ENCODE results near the gene SPRING1. TPM values are rescaled to one million over a fixed set of nuclear protein-coding genes. Genes with fewer than 3 reads are reported as not detected.
"Not testable (repeated sequence)": the region's sequence is repeated elsewhere in the genome, so short reads cannot be mapped to it uniquely, and the experiment has no call there.

SPRING1 gene
- total and polyA plus RNA-seq, 2 experiments from 2014 or later: 36.0 to 95.2 TPM

- Histone ChIP-seq H3K4me2 (no peak overlapping the region), H4K20me1 (ENCODE audit: insufficient read depth, poor library complexity, severe bottlenecking) (no peaks in the 10 kb centered on the region), H3K79me2 (no peaks in the 10 kb centered on the region), H3K27me3 (no peaks in the 10 kb centered on the region), H3K4me1 (ENCODE audit: insufficient read depth) (no peaks in the 10 kb centered on the region), H3K27ac (no peak overlapping the region), H3K4me3 (no peak overlapping the region), H3K36me3 (replicated peaks; ENCODE audit: insufficient read depth, low read depth) (no peaks in the 10 kb centered on the region), H3K9me2 (replicated peaks; ENCODE audit: insufficient read depth) (no peaks in the 10 kb centered on the region), H2AFZ (no peak overlapping the region), H3K9me3 (ENCODE audit: low read depth) (no peaks in the 10 kb centered on the region)
- no peak for DNase-seq (ENCODE audit: low spot score)
- 91% methylated on average over 5 of the region's 5 CpGs for WGBS (ENCODE audit: low lambda C conversion rate, missing lambda C conversion rate)
- TF ChIP-seq EZH2 (IDR thresholded peaks at IDR 0.05; ENCODE audit: borderline replicate concordance): no peak
- no peak for TF ChIP-seq EZH2phosphoT487 (IDR thresholded peaks at IDR 0.05; ENCODE audit: low read depth, severe bottlenecking, unreplicated experiment)
- TF ChIP-seq CTCF (IDR thresholded peaks at IDR 0.05; ENCODE audit: poor library complexity): no peak
Observed at GRCh38 chr12:116765271-116765670, 27.4 kb upstream of the SPRING1 start.

DNA sequence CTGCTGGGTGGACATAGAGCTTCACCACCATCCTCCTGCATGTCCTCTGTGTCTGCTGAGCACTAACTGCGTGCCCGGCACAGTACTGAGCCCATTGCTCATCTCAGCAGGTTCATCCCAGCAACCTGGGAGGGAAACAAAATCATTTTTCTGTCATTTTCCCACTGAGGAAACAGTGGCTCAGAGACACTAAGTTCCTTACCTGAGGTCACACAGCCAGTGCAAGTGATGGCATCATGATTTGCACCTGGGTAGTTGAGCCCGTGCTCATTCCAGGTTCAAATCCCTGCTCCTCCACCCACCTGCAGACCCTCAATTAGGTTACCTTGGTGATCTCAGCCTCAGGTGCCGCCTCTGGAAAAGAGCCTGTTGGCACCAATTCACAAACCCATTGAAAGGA is 23.6 kb upstream of the SPRING1 start:
- Histone ChIP-seq H3K9me2 (replicated peaks; ENCODE audit: insufficient read depth) (no peaks in the 10 kb centered on the region), H3K4me2 (no peak overlapping the region), H3K79me2 (no peaks in the 10 kb centered on the region), H3K27ac (no peak overlapping the region), H3K9me3 (ENCODE audit: low read depth) (no peaks in the 10 kb centered on the region), H4K20me1 (ENCODE audit: insufficient read depth, poor library complexity, severe bottlenecking) (no peaks in the 10 kb centered on the region), H3K4me1 (ENCODE audit: insufficient read depth) (no peaks in the 10 kb centered on the region), H3K27me3 (no peaks in the 10 kb centered on the region), H2AFZ (no peak overlapping the region), H3K4me3 (no peak overlapping the region), H3K36me3 (replicated peaks; ENCODE audit: insufficient read depth, low read depth) (no peaks in the 10 kb centered on the region)
- no peak for DNase-seq (ENCODE audit: low spot score)
- 100% methylated on average over 4 of the region's 4 CpGs for WGBS (ENCODE audit: low lambda C conversion rate, missing lambda C conversion rate)
- TF ChIP-seq CTCF (IDR thresholded peaks at IDR 0.05; ENCODE audit: poor library complexity): no peak
- no peak for TF ChIP-seq EZH2phosphoT487 (IDR thresholded peaks at IDR 0.05; ENCODE audit: low read depth, severe bottlenecking, unreplicated experiment)
- no peak for TF ChIP-seq EZH2 (IDR thresholded peaks at IDR 0.05; ENCODE audit: borderline replicate concordance)

- Histone ChIP-seq H2AFZ (no peak overlapping the region), H3K79me2 (no peaks in the 10 kb centered on the region), H3K27ac (no peak overlapping the region), H3K4me1 (ENCODE audit: insufficient read depth) (no peaks in the 10 kb centered on the region), H3K9me2 (replicated peaks; ENCODE audit: insufficient read depth) (no peaks in the 10 kb centered on the region), H4K20me1 (ENCODE audit: insufficient read depth, poor library complexity, severe bottlenecking) (no peaks in the 10 kb centered on the region), H3K4me3 (no peak overlapping the region), H3K4me2 (no peak overlapping the region), H3K27me3 (no peaks in the 10 kb centered on the region), H3K36me3 (replicated peaks; ENCODE audit: insufficient read depth, low read depth) (no peaks in the 10 kb centered on the region), H3K9me3 (ENCODE audit: low read depth) (no peaks in the 10 kb centered on the region)
- TF ChIP-seq EZH2 (IDR thresholded peaks at IDR 0.05; ENCODE audit: borderline replicate concordance) (no peak), EZH2phosphoT487 (IDR thresholded peaks at IDR 0.05; ENCODE audit: low read depth, severe bottlenecking, unreplicated experiment) (no peak)
- no peak for DNase-seq (ENCODE audit: low spot score)
- 95% methylated on average over 11 of the region's 11 CpGs for WGBS (ENCODE audit: low lambda C conversion rate, missing lambda C conversion rate)
Observed at GRCh38 chr12:116760622-116761020, 22.8 kb upstream of the SPRING1 start.

DNA sequence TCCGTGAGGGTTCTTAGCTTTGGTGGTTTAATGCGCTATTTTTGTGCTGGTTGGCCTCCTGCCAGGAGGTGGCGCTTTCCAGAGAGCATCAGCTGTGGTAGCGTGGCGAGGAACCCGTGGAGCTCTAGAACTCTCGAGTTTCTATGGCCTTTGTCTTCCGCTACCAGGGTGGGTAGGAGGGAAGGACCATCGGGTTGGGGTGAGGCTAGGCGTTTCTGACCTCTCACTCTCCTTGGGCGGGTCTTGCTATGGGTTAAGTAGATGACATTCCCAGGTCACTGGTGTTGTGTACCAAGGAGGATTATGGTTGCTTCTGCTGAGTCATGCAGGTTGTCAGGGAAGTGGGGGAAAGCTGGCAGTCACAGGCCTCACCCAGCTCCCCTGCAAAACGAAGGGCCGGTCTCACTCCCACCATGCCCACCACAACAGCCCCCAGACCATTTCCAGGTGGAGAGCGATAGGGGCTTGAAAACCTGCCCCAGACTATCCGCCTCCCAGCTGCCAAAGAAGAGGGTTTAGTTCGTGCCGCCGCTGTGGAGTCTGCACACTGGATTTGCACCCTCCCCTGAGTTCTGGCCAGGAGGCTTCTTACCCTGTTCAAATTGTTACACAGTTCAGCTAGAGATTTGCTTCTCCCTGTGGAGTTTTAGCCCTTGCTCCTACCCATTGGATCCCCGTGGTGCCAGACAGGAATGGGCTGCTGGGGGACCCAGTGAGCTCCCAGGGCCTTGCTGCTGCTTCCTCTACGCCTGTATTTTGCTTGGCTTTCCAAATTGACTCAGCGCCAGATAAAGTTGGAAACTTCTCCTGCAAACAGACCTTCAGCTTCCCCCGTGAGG is 22.1 kb upstream of the SPRING1 start:
- no peak overlapping the region for H3K4me3 ChIP-seq
- TF ChIP-seq EZH2phosphoT487 (IDR thresholded peaks at IDR 0.05; ENCODE audit: low read depth, severe bottlenecking, unreplicated experiment): no peak
- WGBS (ENCODE audit: low lambda C conversion rate, missing lambda C conversion rate): 87% methylated on average over 22 of the region's 22 CpGs
- H3K4me1 ChIP-seq (ENCODE audit: insufficient read depth): no peaks in the 10 kb centered on the region
- H3K27me3 ChIP-seq: no peaks in the 10 kb centered on the region
- H3K36me3 ChIP-seq (replicated peaks; ENCODE audit: insufficient read depth, low read depth): no peaks in the 10 kb centered on the region
- no peak overlapping the region for H3K4me2 ChIP-seq
- H2AFZ ChIP-seq: no peak overlapping the region
- DNase-seq (ENCODE audit: low spot score): no peak
- H3K9me2 ChIP-seq (replicated peaks; ENCODE audit: insufficient read depth): no peaks in the 10 kb centered on the region
- no peak overlapping the region for H3K27ac ChIP-seq
- H4K20me1 ChIP-seq (ENCODE audit: insufficient read depth, poor library complexity, severe bottlenecking): no peaks in the 10 kb centered on the region
- no peaks in the 10 kb centered on the region for H3K9me3 ChIP-seq (ENCODE audit: low read depth)
- no peaks in the 10 kb centered on the region for H3K79me2 ChIP-seq

DNA sequence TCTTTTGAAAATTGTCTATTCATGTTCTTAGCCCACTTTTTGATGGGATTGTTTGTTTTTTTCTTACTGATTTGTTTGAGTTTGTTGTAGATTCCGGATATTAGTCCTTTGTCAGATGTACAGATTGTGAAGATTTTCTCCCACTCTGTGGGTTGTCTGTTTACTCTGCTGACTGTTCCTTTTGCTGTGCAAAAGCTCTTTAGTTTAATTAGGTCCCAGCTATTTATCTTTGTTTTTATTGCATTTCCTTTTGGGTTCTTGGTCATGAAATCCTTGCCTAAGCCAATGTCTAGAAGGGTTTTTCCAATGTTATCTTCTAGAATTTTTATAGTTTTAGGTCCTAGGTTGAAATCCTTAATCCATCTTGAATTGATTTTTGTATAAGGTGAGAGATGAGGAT is 16.9 kb upstream of the SPRING1 start:
- 86% methylated on average over 1 of the region's 1 CpG for WGBS (ENCODE audit: low lambda C conversion rate, missing lambda C conversion rate)
- H3K4me3 ChIP-seq; H3K27ac ChIP-seq; DNase-seq (ENCODE audit: low spot score); H3K9me3 ChIP-seq (ENCODE audit: low read depth); H4K20me1 ChIP-seq (ENCODE audit: insufficient read depth, poor library complexity, severe bottlenecking); H3K36me3 ChIP-seq (replicated peaks; ENCODE audit: insufficient read depth, low read depth); H3K79me2 ChIP-seq; H3K4me1 ChIP-seq (ENCODE audit: insufficient read depth); H3K27me3 ChIP-seq; H3K9me2 ChIP-seq (replicated peaks; ENCODE audit: insufficient read depth); H3K4me2 ChIP-seq; H2AFZ ChIP-seq: not testable (repeated sequence)

GRCh38 chr12:116754097-116754496 is 16.2 kb upstream of the SPRING1 start:
- H3K4me3 ChIP-seq; H3K4me2 ChIP-seq; H3K27ac ChIP-seq; H3K79me2 ChIP-seq; H3K9me2 ChIP-seq (replicated peaks; ENCODE audit: insufficient read depth); H2AFZ ChIP-seq; H3K27me3 ChIP-seq; H3K36me3 ChIP-seq (replicated peaks; ENCODE audit: insufficient read depth, low read depth); DNase-seq (ENCODE audit: low spot score); H3K4me1 ChIP-seq (ENCODE audit: insufficient read depth); H4K20me1 ChIP-seq (ENCODE audit: insufficient read depth, poor library complexity, severe bottlenecking); H3K9me3 ChIP-seq (ENCODE audit: low read depth): not testable (repeated sequence)
- WGBS (ENCODE audit: low lambda C conversion rate, missing lambda C conversion rate): 99% methylated on average over 5 of the region's 5 CpGs

Measured in hepatocyte (in vitro differentiated cells).